HL-60/S4 treated with phorbol 12-myristate 13-acetate at 8.2 ng/mL for 4 days and 3 days (cell line): ENCODE data around the gene CCL4.
"Not testable (repeated sequence)": the region's sequence is repeated elsewhere in the genome, so short reads cannot be mapped to it uniquely, and the experiment has no call there.

ENCODE experiments used
- in situ Hi-C: fragments of 300-500 bp; cut with MboI; formaldehyde crosslinking; loops from 2 replicates; pipeline ENCODE4 v1.15.0; 2022; ENCODE audit warnings: low sequenced_read_pairs

CCL4 gene

GRCh38 chr17:36087471-36087870 lies 16.2 kb upstream of the CCL4 start:
- in situ Hi-C loops: not testable (repeated sequence)

GRCh38 chr17:36087897-36088572 lies 15.6 kb upstream of the CCL4 start:
- in situ Hi-C loops: not testable (repeated sequence)

DNA sequence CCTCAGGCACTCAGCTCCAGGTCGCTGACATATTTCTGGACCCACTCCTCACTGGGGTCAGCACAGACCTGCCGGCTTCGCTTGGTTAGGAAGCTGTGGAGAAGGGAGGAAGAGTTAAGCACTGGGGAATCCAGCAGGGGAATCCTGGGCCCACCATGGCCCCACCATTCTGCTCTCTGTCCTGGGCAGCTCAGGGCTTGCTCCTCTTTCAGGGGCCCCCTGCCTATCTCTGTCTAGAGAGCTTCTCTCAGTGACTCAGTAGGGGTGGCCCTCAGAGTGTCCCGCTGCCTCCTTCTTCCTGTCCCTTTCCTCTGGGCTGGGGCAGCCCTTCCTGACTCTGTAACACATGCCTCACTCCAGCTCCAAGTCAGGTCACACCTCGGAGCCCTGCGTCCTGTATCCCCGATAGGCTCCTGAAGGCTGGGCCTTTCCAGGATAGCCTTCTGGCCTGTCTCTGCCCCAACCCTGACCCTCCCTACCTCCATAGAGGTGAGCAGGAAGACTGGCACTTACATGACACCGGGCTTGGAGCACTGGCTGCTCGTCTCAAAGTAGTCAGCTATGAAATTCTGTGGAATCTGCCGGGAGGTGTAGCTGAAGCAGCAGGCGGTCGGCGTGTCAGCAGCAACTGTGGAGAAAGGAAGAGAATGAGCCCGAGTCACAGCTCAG lies 14.8 kb upstream of the CCL4 start:
- in situ Hi-C loops: no loop called here

DNA sequence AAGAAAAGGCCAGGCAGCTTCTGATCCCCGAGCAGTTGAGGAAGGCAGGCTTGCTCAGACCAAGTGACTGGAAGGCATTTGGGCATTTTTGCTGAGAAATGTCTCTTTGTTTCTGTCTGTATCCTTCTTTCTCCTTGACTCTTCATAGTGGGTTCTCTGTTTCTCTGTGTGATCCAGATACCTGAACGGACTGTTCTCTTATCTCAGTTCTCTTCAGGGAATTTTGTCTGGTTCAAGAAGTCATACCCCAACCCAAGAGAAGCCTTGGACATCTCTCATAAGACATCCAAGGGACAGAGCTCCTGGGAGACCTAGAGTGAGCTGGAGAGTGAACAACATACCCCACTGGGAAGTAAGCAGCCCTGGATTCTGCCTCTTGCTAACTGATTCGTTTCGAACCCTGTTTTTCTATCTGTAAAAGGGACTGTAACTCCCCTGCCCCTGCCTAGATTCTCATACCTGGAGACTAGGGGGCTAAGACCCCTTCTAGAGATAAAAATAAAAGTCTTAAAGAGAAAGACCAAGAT lies 14.2 kb upstream of the CCL4 start:
- in situ Hi-C loops: no loop called here

DNA sequence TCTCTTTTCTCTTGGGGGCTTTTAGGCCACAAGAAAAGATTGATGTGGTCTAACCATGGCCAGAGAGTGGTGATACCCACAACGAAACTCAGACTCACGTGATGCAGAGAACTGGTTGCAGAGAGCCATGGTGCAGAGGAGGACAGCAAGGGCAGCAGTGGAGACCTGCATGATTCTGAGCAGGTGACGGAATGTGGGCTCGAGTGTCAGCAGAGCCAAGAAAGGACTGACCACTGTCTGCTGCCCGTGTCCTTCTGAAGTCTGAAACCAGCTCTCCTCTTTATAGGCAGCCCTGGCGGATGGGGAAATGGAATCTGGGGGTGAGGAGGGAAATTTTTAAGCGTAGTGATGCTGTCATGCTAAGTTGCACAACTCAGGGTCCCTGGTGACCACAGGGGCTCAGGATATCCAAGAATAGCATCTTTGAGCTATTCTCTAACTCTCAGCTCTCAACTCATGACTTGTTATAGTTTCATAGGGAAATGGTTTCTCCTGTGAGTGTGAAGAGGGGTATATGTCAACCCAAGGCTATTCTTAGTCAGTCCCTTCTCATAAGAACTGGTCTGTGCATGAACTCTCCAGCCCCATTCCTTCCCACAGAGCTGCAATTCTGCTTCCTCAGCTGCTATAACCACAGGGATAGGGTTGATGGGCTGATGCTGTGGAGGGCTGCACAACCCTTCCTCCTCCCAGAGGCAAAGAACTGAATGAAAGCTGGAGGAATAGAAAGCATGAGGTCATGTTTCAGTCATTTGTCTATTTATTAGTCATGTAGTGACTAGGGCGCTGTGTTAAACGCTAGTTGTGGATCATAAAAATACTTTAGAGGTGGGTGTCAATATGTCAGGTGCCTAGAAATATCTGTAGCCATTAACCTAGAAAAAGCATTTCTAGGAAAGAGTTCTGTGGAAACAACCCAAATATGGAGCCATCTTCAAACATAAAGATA lies 13.5 kb upstream of the CCL4 start, which contains the start of gene CCL3:
Gene CCL3, minus strand, starts transcription at position 256 of the 949 bp plus-strand sequence. Its CDS starts 85 bp downstream, at position 171.
- in situ Hi-C loops: no loop called here

DNA sequence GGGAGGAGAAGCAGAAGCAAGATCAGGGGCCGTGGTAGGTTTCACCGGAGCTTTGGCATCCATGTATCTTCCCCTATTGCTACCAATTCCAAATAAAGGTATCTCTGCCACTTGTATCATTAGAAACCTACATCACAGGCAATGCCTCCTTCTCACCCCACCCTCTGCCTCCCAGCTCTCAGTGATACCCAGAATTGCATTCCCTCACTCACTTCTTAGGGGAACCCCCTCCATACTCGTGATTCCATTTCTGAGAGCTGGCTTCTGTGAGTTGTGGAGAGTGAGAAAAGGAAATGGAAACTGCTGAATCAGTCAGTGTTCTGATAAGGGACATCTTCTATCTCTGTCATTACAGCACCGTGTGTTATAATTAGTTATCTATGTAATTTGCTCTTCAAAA lies 11.4 kb upstream of the CCL4 start:
- in situ Hi-C loops: no loop called here

DNA sequence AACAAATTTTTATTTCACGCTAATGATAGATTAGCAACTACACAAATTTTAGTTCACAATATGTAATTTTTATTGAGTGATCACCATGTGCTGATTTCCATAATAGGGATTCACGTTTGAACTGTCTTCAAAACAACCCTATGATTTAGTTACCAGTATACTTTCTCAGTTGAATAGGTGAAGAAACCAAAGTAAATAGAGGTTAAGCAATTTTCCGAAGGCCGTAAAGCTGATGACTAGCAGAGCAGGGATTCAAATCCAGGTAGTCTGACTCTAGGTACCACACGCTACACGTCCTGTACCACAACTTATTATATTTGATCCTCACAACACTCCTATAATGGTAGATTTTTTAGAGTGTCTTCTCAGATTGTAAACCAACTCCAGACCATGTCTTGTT lies 10.9 kb upstream of the CCL4 start:
- in situ Hi-C loops: not testable (repeated sequence)

GRCh38 chr17:36094232-36094631 lies 9.4 kb upstream of the CCL4 start:
- in situ Hi-C loops: no loop called here

DNA sequence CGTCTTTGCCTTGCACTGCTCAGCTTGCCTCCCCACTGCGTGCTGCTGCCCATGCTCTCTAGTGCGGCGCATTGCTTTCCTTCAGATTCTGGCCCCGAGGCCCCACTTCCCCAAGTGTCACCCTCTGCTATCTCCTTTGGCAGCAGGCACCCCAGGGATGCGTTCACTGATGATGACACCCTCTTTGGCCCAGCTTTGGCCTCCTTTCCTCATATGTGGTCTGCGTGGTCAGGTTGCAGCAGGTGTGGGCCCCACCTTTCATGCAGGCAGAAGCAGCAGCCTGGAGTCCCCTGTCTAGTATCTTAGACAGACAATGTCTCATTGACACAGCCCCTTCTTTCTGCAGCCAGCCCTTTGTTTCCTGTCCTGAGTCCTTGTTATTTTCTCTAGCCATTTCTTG lies 8.9 kb upstream of the CCL4 start:
- in situ Hi-C loops: no loop called here

- in situ Hi-C loops: no loop called here
Observed at GRCh38 chr17:36095992-36096391, 7.6 kb upstream of the CCL4 start.

- in situ Hi-C loops: not testable (repeated sequence)
Observed at GRCh38 chr17:36099004-36099403, 4.6 kb upstream of the CCL4 start.

DNA sequence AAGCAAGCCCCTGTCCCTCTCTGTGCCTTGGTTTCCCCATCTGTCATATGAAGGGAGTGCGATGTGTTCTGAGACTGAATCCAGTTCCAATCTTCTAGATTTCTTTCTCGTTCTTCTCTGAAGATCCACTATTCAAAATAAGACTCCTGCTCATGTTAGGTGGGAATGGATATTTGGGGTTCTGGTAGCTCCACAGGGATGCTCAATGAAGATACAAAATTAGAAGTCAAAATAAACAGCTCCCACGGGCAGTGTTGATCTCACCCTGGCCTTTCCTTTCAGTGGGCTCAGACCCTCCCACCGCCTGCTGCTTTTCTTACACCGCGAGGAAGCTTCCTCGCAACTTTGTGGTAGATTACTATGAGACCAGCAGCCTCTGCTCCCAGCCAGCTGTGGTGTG lies 619 bp downstream of the CCL4 start:
- in situ Hi-C loops: not testable (repeated sequence)

- in situ Hi-C loops: no loop called here
Observed at GRCh38 chr17:36104701-36105181, 1.1 kb downstream of the CCL4 start.

- in situ Hi-C loops: no loop called here
Observed at GRCh38 chr17:36105781-36106492, 2.3 kb downstream of the CCL4 start.

GRCh38 chr17:36106493-36106835 lies 2.8 kb downstream of the CCL4 start:
- in situ Hi-C loops: no loop called here

DNA sequence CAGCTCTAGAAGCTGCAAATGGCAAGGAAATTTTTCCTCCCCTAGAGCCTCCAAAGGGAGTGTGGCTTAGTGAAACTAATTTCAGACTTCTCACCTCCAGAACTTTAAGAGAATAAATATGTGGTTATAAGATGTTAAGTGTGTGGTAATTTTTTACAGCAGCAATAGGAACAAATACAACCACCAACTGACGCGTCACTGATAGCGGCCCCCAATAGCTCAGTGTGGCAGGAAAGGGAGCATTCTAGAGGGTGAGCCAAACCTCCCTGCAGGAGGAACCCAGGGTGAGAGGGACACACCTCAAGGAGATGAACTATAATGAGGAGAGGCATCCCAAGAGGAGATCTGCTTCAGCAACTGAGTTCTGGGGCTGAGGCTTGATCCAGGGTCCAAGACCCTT lies 4.0 kb downstream of the CCL4 start:
- in situ Hi-C loops: no loop called here

- in situ Hi-C loops: not testable (repeated sequence)
Observed at GRCh38 chr17:36108265-36108664, 4.6 kb downstream of the CCL4 start.

DNA sequence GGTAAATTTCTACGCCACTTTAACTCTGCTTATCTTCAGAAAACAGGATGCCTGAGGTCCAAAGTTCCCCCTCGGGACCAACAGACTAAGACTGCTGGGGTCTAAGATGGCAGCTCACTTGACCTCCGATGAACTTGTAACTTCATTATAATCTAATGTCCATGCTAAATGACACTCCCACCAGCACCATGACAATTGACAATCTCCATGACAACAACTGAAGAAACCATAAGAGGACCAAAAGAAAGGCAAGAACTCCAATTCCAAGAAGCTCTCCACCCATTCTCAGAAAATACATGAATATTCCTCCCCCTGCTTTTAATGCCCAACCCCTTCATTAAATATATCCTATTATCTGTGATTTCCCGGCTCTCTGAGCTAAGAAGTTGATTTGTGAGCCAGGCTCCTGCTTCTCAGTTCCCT lies 7.5 kb downstream of the CCL4 start:
- in situ Hi-C loops: loop anchor here (5.0 kb wide), 1 partner anchor 71 kb away; no protein-coding TSS in a partner anchor

GRCh38 chr17:36112572-36112971 lies 8.9 kb downstream of the CCL4 start:
- in situ Hi-C loops: loop anchor here (5.0 kb wide), 1 partner anchor 70 kb away; no protein-coding TSS in a partner anchor

- in situ Hi-C loops: loop anchor here (5.0 kb wide), 1 partner anchor 69 kb away; no protein-coding TSS in a partner anchor
Observed at GRCh38 chr17:36113131-36113530, 9.5 kb downstream of the CCL4 start.
